Daoy (cell line): ENCODE measurements around the gene PLS3. TPM values are rescaled to one million over a fixed set of nuclear protein-coding genes. Genes with fewer than 3 reads are reported as not detected.
"Not testable (repeated sequence)": the region's sequence is repeated elsewhere in the genome, so short reads cannot be mapped to it uniquely, and the experiment has no call there.

Experiments
- DNase-seq: peaks from one replicate; pipeline ENCODE4 v3.0.0-alpha.2; 2015; ENCODE audit warnings: low read depth
- total RNA-seq: library from RNA; depleted of rRNA; stranded (reverse); fragments of >200 nt; shearing (Covaris generic); gene quantifications from 2 replicates; pipeline ENCODE4 v1.2.3, GENCODE V29; 2014; rRNA removed

The PLS3 gene
- 111 and 115 TPM in 2 replicates for total RNA-seq

DNA sequence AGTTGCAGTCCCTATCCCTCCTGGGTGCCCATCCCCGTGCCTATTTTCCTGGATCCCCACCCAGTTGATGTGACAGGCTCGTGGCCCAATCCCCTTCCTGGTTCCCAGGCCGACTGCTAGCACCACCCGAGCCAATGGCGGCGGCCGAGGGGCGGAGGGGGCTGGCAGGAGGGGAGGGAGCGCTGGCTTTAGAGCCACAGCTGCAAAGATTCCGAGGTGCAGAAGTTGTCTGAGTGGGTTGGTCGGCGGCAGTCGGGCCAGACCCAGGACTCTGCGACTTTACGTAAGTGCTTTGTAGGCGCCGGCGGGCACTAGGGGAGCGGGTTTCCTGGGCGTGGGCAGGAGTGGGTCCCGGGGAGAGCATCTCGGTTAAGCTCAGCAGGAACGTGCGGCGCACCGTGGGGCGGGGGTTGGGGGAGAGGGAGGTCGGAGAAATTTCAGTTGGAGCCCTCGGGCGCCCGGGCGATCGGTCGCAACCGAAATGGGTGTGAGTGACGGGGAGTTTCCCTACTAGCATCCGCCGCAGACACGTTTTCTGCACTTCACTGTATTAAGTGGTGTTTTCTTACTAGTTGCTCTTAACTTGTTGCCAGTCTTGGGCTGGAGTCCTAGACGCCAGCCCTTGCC lies at the start of gene PLS3:
Gene PLS3, plus strand, starts transcription at position 197 of the 627 bp plus-strand sequence. CDS start 49,077 bp downstream, outside the sequence.
- DNase-seq = peak; percentile 89

DNA sequence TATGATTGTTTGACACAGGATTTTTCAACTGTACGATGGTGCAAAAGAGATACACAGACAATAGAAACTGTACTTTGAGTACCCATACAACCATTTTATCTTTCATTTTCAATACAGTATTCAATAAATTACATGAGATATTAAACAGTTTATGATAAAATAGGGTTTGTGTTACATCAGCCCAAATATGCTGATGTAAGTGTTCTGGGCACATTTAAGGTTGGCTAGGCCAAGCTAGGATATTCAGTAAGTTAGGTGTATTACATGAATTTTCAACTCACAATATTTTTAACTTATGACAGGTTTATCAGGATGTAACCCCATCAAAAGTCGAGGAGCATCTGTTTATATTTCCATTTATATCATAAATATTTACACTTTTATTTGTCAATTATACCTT lies 42.9 kb upstream of the PLS3 start:
- no peak for DNase-seq

DNA sequence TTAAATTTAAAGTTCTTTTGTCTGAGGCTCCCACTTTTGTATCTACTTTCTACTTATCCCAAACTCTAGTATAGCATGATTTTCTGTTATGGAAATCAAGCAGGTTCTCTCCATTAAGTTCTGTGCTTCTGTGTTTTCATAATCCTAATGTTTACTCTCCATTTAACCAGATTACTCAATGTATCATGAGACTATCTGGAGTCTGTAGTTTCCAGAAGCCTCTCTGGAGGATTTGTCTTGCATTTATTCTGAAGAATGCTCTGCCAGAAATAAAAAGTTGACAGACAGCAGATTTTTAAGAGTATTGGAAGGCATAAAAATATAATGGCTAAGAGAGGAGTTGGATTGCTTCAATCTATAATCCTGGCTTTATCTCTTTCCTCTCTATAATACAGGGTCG lies 39.2 kb upstream of the PLS3 start:
- DNase-seq = no peak

DNA sequence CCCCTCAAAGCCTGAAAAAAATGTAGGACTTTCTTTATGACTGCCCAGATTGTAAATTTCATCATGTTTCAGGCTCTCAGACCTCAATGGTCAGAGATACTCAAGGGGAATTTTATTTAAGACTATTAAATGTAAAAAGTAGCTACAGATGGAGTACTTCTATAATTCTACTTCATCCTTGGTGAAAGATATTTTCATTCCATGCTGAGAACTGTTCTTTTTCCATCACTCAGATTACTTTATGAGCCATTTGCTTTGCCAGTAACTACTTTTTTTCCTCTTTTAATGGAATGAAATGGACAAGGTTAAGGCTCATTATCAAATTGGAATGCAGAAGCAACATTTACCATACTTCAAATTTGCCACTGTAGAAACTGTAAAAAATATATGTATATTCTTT lies 38.0 kb upstream of the PLS3 start:
- DNase-seq = no peak

DNA sequence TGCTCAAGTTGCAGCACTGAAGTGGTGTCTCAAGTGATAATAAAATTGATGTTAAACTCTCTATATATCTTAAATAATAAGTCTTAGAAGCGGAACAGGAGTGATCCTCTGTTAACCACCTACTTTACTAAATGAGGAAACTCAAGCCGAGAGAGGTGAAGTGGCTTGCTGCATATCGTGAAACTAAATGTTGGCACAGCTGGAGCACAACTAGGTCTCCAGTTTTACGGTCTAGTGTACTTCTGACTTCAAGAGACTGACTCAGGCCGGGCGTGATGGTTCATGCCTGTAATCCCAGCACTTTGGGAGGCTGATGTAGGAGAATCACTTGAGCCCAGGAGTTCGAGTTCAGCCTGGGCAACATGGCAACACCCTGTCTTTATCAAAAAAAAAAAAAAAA lies 35.5 kb upstream of the PLS3 start:
- no peak for DNase-seq

- peak; percentile 22 for DNase-seq
These were observed 29.1 kb upstream of the PLS3 start for GRCh38 chrX:115531818-115532403.

DNA sequence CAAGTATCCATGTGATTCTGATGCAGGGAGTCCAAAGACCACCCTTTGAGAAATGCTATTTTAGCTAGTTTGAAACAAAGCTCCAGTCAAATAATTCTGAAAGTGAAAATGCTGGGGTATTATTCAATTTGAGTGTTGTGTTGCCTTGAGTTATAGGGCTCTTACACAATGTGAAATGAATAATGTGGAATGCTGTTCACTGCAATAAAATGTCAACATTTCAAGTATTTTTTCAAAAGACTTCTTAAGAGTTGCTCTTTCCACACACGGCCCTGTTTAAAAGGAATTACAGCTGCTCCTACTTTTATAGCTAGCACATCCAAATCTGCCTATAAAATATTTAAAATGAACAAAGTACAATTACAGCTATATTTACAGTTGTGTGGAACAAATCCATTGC lies 27.5 kb upstream of the PLS3 start:
- DNase-seq = no peak

DNA sequence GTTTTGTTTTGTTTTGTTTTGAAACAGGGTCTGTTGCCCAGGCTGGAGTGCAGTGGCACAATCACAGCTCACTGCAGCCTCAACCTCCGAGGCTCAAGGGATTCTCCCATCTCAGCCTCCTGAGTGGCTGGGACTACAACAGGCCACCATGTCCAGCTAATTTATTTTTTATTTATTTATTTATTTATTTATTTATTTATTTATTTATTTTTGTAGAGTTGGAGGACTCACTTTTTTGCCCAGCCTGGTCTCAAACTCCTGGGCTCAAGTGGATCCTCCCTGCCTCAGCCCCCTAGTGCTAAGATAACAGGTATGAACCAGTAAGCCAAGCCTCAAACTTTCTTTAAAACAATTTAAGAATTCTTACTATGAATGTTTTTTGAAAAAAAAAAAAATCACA lies 26.6 kb upstream of the PLS3 start:
- no peak for DNase-seq

- no peak for DNase-seq
These were observed 25.6 kb upstream of the PLS3 start for GRCh38 chrX:115535421-115535820.

- DNase-seq = no peak
These were observed 25.1 kb upstream of the PLS3 start for GRCh38 chrX:115535844-115536243.

GRCh38 chrX:115539841-115540240 lies 21.1 kb upstream of the PLS3 start:
- DNase-seq = peak; percentile 6

DNA sequence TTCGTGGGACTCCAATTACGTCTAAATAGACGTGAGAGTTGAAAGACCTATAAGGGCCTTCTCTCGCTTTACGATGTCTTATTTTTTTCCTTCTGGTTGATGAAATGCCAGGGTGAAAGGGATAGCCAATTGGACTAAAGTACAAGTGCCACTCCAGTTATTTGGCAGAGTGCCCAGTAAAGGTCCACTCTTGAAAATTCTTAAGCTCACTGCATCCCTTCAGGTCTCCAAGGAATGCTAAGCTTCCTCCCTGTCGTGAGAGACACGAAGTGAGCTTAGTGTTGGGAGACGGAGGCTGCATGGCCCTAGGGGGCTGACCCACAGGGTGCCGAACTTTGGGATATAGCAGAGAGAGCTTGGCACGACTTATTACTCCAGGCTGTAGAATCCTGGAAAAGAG lies 19.9 kb upstream of the PLS3 start:
- DNase-seq = not testable (repeated sequence)

- no peak for DNase-seq
These were observed 13.5 kb upstream of the PLS3 start for GRCh38 chrX:115547448-115547847.

DNA sequence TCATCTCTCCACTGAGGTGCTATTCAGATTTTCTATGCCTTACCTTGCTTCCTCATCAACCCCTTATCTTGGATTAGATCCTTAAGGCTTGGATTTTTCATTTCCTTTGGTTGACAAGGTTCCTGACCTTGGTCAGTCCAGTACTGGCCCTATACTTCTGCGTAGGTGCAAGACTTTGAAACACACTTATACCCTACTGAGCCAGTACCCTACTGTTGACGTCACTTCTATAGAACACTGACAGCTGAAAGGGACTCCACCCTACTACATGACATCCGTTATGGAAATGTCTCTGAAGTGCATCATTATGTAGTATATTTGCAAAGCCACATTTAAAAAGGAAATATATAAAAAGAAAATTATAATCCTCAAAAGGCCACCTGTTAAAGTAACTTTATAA lies 12.0 kb upstream of the PLS3 start:
- DNase-seq = no peak

DNA sequence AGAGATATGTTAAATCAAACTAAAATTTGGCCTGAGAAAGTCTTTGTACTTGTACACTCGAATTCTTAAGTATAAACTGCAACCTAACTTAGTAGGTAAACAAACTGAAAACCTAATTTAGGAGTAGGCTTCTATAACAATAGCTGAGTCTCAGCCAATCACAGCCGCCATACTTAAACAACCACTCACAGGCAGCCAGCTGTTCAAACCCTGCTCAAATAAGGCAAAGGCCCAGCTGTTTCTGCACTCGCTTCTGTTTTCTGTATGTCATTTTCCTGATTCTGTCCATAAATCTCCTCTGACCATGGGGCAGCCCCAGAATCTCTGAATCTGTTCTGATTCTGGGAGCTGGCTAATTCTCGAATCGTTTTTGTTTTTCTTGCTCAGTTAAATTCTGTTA lies 7.8 kb upstream of the PLS3 start:
- no peak for DNase-seq

DNA sequence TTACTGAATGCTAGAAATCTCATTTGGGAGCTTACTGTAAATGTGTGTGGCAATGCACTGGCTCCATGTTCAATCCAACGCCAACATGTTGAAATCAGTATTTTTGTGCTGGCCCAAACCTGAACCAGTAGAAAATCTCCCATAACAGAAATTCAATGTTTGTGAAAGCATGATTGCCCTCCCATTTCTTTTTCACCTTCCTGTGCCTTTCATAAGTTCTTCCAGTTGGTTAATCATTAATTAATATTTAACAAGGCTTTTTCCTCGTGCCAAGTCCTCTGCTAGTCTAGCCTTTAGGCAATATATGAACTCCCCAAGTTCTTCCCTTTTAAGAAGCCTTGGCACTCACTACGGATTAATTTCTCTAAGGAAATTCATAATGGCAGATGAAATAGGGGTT lies 1.3 kb upstream of the PLS3 start:
- no peak for DNase-seq

- DNase-seq = peak; percentile 51
These were observed 580 bp upstream of the PLS3 start for GRCh38 chrX:115560211-115560977.

- peak; percentile 35 for DNase-seq
These were observed 868 bp downstream of the PLS3 start for GRCh38 chrX:115561605-115562479.

- peak; percentile 34 for DNase-seq
These were observed 1.5 kb downstream of the PLS3 start for GRCh38 chrX:115562480-115562847.

- DNase-seq = no peak
These were observed 2.7 kb downstream of the PLS3 start for GRCh38 chrX:115563633-115564162.

GRCh38 chrX:115564243-115564642 lies 3.3 kb downstream of the PLS3 start:
- DNase-seq = no peak

- no peak for DNase-seq
These were observed 4.9 kb downstream of the PLS3 start for GRCh38 chrX:115565888-115566287.
